HepG2 (cell line): ENCODE results near the gene MSI2. TPM values are rescaled to one million over a fixed set of nuclear protein-coding genes. Genes with fewer than 3 reads are reported as not detected.

ENCODE experiments used
- ATAC-seq: fragments of 200-7000 bp; cut with Tn5 transposase; 3 replicates; pipeline ENCODE4 v1.9.1; 2020; ENCODE audit warnings: mild to moderate bottlenecking, moderate library complexity
- BruUV-seq: library from RNA; stranded (reverse); fragments of 400-500 nt; replicated peaks from 2 replicates; lab custom pipeline; 2021; lab: Mats Ljungman, UMichigan
- CTCF ChIA-PET: fragments of 300-600 bp; formaldehyde crosslinking; extraction: SDS; loops from one replicate; lab custom pipeline; 2021; ENCODE audit warnings: low total read pairs, inconsistent platforms, low intra/inter-chr PET ratio; lab: Yijun Ruan, JAX
- POLR2A ChIA-PET: fragments of 350-600 bp; sonication (Branson Sonifier 250); formaldehyde crosslinking; loops from one replicate; lab custom pipeline; 2020; ENCODE audit warnings: antibody characterized with exemption, inconsistent platforms; lab: Yijun Ruan, JAX
- DNase-seq: peaks from one replicate; pipeline ENCODE4 v3.0.0-alpha.2; 2015; ENCODE audit warnings: low spot score
- FAIRE-seq: peaks from 3 replicates; lab custom pipeline; 2011; peaks lifted over from hg19 to GRCh38; lab: Jason Lieb, UNC
- H2AFZ ChIP-seq: one replicate; pipeline ENCODE4 v1.6.1; 2011; ENCODE audit warnings: low read length, inconsistent platforms
- H3K27ac ChIP-seq: fragments of 300-600 bp; 3 replicates; pipeline ENCODE4 v1.8.0; 2011; ENCODE audit warnings: mixed run types, mild to moderate bottlenecking, mixed read lengths, low read length, inconsistent platforms; ENCODE audit not compliant: insufficient read depth; ENCODE audit errors: extremely low read length
- H3K27me3 ChIP-seq, 2 experiments: fragments of 200-600 bp in 1 of 2; 2 replicates in 1 of 2; 3 replicates in 1 of 2; pipeline versions ENCODE4 v1.6.0 to v1.8.0; 2011; ENCODE audit warnings: low read length in 2 of 2, mild to moderate bottlenecking in 2 of 2, moderate library complexity in 2 of 2, inconsistent platforms in 1 of 2; ENCODE audit not compliant: insufficient read depth in 2 of 2, control insufficient read depth in 1 of 2
- H3K36me3 ChIP-seq, 2 experiments: fragments of 200-600 bp in 1 of 2; replicated peaks in 1 of 2; 2 replicates in 1 of 2; 3 replicates in 1 of 2; pipeline versions ENCODE4 v1.5.1 to v1.8.0; 2011; ENCODE audit warnings: low read length in 2 of 2, inconsistent platforms in 1 of 2; ENCODE audit not compliant: insufficient read depth in 2 of 2, control insufficient read depth in 1 of 2
- H3K4me1 ChIP-seq: 2 replicates; pipeline ENCODE4 v1.5.1; 2012; ENCODE audit warnings: low read length, inconsistent platforms; ENCODE audit not compliant: insufficient read depth
- H3K4me2 ChIP-seq: 2 replicates; pipeline ENCODE4 v1.6.0; 2011; ENCODE audit warnings: low read depth, low read length, inconsistent platforms
- H3K4me3 ChIP-seq, 3 experiments: fragments of 200-600 bp in 1 of 3; sonication (generic), shearing (Covaris generic) in 1 of 3; replicated peaks in 1 of 3; 2 replicates each; pipeline ENCODE4 v1.5.1; 2011 to 2016; ENCODE audit warnings: low read length in 3 of 3, inconsistent platforms in 2 of 3, low read depth in 2 of 3, mild to moderate bottlenecking in 2 of 3, control low read depth in 1 of 3, mixed read lengths in 1 of 3; ENCODE audit not compliant: insufficient read depth in 1 of 3
- H3K79me2 ChIP-seq: one replicate; pipeline ENCODE4 v1.6.1; 2011; ENCODE audit warnings: low read length, inconsistent platforms; ENCODE audit not compliant: insufficient read depth
- H3K9ac ChIP-seq: 2 replicates; pipeline ENCODE4 v1.6.0; 2011; ENCODE audit warnings: mild to moderate bottlenecking, low read depth, low read length, inconsistent platforms; ENCODE audit not compliant: insufficient read depth
- H3K9me3 ChIP-seq: 2 replicates; pipeline ENCODE4 v1.5.1; 2012; ENCODE audit warnings: mild to moderate bottlenecking, low read length
- H4K20me1 ChIP-seq: 2 replicates; pipeline ENCODE4 v1.6.0; 2011; ENCODE audit warnings: inconsistent platforms, mild to moderate bottlenecking, low read length, moderate library complexity; ENCODE audit not compliant: insufficient read depth
- ATM ChIP-seq: fragments of 450-650 bp; IDR thresholded peaks from 2 replicates; pipeline ENCODE4 v1.7.1; 2017; ENCODE audit warnings: mild to moderate bottlenecking, borderline replicate concordance
- ERF ChIP-seq: IDR thresholded peaks from 2 replicates; pipeline ENCODE4 v1.6.1; 2018; ENCODE audit warnings: missing biosample characterization, missing genetic modification reagents
- HES4 ChIP-seq: sonication (generic); formaldehyde crosslinking; IDR thresholded peaks from 2 replicates; pipeline ENCODE4 v1.9.0; 2021; ENCODE audit warnings: mild to moderate bottlenecking, missing genetic modification reagents, borderline replicate concordance
- HNF4G ChIP-seq, 2 experiments: sonication (generic) in 1 of 2; formaldehyde crosslinking in 1 of 2; IDR thresholded peaks; 2 replicates each; pipeline versions ENCODE4 v1.4.0 to v1.6.1; 2011 to 2020; ENCODE audit warnings: borderline replicate concordance in 2 of 2, low read depth in 2 of 2, mild to moderate bottlenecking in 2 of 2, low read length in 1 of 2, missing genetic modification reagents in 1 of 2, moderate library complexity in 1 of 2
- KAT7 ChIP-seq: IDR thresholded peaks from 2 replicates; pipeline ENCODE4 v1.6.1; 2018; ENCODE audit warnings: borderline replicate concordance, missing compliant biosample characterization
- ZIK1 ChIP-seq: sonication (generic); formaldehyde crosslinking; IDR thresholded peaks from 2 replicates; pipeline ENCODE4 v1.5.0; 2020; ENCODE audit warnings: mild to moderate bottlenecking, low read depth, missing genetic modification reagents, borderline replicate concordance
- ZNF232 ChIP-seq: sonication (generic); formaldehyde crosslinking; IDR thresholded peaks from 2 replicates; pipeline ENCODE4 v1.4.0; 2020; ENCODE audit warnings: missing genetic modification reagents, borderline replicate concordance
- ZNF749 ChIP-seq: sonication (generic); formaldehyde crosslinking; IDR thresholded peaks from 2 replicates; pipeline ENCODE4 v1.8.0; 2022; ENCODE audit warnings: mild to moderate bottlenecking, missing genetic modification reagents, moderate library complexity, borderline replicate concordance
- WGBS: methylation state at CpG from one replicate; pipeline ENCODE4 v1.1.6; 2017; ENCODE audit warnings: low lambda C conversion rate; 5-methylcytosine and 5-hydroxymethylcytosine counted together
- in situ Hi-C: cut with HindIII; loops from 2 replicates; pipeline ENCODE4 v1.10.0; 2017; ENCODE audit warnings: low pct_unique_long_range_greater_than_20kb; ENCODE audit not compliant: extremely low pct_ligation_motif_present
- intact Hi-C: fragments of 100-400 bp; cut with micrococcal nuclease; formaldehyde crosslinking; loops from one replicate; pipeline ENCODE4 v1.10.0; 2022; ENCODE audit not compliant: unreplicated experiment
- polyA plus RNA-seq, 8 experiments: library from polyadenylated mRNA; depleted of rRNA in 3 of 8; stranded (reverse) in 7 of 8; unstranded in 1 of 8; fragments of >200 nt; fragmentation: Illumina TruSeq in 4 of 8; extraction: Trizol in 4 of 8; gene quantifications; 2 replicates each; pipeline versions ENCODE4 v1.2.1 to v1.2.3, GENCODE V29; 2011 to 2016; ENCODE audit warnings: low read depth in 4 of 8, missing spikeins in 1 of 8, mixed read lengths in 1 of 8; ENCODE audit not compliant: insufficient read depth in 1 of 8
- total RNA-seq, 5 experiments: library from RNA; depleted of rRNA; stranded (reverse); fragments of >200 nt; fragmentation: Illumina TruSeq; extraction: Trizol; gene quantifications; 2 replicates each; pipeline ENCODE4 v1.2.3, GENCODE V29; 2016; ENCODE audit warnings: low read depth in 1 of 5
- TF ChIP-seq, protein P1 (sequence below): sonication (generic); formaldehyde crosslinking; IDR thresholded peaks from 2 replicates; pipeline ENCODE4 v1.4.0; 2020; ENCODE audit warnings: low read depth, mild to moderate bottlenecking, missing genetic modification reagents
- TF ChIP-seq, protein P2 (sequence below): sonication (generic); formaldehyde crosslinking; IDR thresholded peaks from 2 replicates; pipeline ENCODE4 v1.5.0; 2020; ENCODE audit warnings: mild to moderate bottlenecking, missing genetic modification reagents
- TF ChIP-seq, protein P3 (sequence below): conservative IDR thresholded peaks from 2 replicates; pipeline ENCODE4 v1.6.1; 2018; ENCODE audit warnings: missing genetic modification reagents
- TF ChIP-seq, protein P4 (sequence below): sonication (generic); formaldehyde crosslinking; IDR thresholded peaks from 2 replicates; pipeline ENCODE4 v1.4.0; 2020; ENCODE audit warnings: mild to moderate bottlenecking, missing genetic modification reagents

The MSI2 gene
- total and polyA plus RNA-seq, 2 of the 13 experiments (the other 11 are each of a cell fraction or from before 2014, with no cell fraction given): 77.5 to 78.4 TPM

DNA sequence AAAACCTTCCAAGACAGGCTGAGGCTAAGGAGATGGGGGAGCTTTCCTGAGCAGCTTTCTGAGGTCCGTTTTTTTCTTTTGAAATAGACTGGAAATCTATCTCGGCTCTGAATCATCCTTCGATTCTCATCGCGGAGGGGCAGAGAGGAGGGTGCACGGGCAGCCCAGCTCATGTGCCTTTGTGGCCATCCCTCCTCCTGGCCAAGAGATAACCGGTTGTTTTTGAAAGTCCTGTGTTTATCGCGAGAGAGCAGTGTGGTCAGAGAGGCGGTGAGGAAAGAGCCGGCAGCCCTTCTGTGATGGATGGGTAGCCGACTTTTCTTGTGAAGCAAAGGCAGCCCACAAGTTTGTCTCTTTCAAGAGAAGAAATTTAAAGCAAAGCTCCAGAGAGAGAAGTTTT is 297.2 kb downstream of the MSI2 start:
- intact Hi-C loops: no loop called here
- Histone ChIP-seq H3K27me3 (no peaks in the 10 kb centered on the region), H4K20me1 (no peaks in the 10 kb centered on the region), H3K79me2 (peaks cover 7% of the 10 kb centered on the region), H3K4me2 (no peak overlapping the region), H3K4me3 (no peak overlapping the region), H3K9me3 (no peaks in the 10 kb centered on the region), H2AFZ (no peak overlapping the region), H3K9ac (no peak overlapping the region), H3K36me3 (peaks cover 3 to 20% of the 10 kb centered on the region in 2 experiments; a peak in 4 of 5 replicates), H3K27ac (no peak overlapping the region), H3K4me1 (peaks cover 73% of the 10 kb centered on the region)
- ATAC-seq (no peak), DNase-seq (no peak), FAIRE-seq (no peak)
- in situ Hi-C loops: no loop called here
- 96% methylated on average over 12 of the region's 12 CpGs for WGBS
- no TSS peak for BruUV-seq
- ChIA-PET POLR2A (interaction anchor here (1.1 to 2.5 kb wide), 4 partner anchors 8 to 36 kb away, joined by 3 to 9 read pairs (median 6); no protein-coding TSS in a partner anchor), CTCF (no interaction called here)
- TF ChIP-seq ZNF232 (CRISPR knock-in tag) (no peak), HNF4G (IDR thresholded peaks at IDR 0.05; ENCODE audit: borderline replicate concordance, low read depth, low read length) (no peak), HNF4G (CRISPR knock-in tag; IDR thresholded peaks at IDR 0.05; ENCODE audit: borderline replicate concordance, low read depth) (no peak), ERF (CRISPR knock-in tag) (no peak), KAT7 (CRISPR knock-in tag) (no peak), HES4 (CRISPR knock-in tag) (no peak), ZIK1 (CRISPR knock-in tag) (no peak), ATM (no peak), ZNF749 (no peak)
- TF ChIP-seq, protein P1, sequence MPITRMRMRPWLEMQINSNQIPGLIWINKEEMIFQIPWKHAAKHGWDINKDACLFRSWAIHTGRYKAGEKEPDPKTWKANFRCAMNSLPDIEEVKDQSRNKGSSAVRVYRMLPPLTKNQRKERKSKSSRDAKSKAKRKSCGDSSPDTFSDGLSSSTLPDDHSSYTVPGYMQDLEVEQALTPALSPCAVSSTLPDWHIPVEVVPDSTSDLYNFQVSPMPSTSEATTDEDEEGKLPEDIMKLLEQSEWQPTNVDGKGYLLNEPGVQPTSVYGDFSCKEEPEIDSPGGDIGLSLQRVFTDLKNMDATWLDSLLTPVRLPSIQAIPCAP (CRISPR knock-in tag): no peak
- TF ChIP-seq, protein P2, sequence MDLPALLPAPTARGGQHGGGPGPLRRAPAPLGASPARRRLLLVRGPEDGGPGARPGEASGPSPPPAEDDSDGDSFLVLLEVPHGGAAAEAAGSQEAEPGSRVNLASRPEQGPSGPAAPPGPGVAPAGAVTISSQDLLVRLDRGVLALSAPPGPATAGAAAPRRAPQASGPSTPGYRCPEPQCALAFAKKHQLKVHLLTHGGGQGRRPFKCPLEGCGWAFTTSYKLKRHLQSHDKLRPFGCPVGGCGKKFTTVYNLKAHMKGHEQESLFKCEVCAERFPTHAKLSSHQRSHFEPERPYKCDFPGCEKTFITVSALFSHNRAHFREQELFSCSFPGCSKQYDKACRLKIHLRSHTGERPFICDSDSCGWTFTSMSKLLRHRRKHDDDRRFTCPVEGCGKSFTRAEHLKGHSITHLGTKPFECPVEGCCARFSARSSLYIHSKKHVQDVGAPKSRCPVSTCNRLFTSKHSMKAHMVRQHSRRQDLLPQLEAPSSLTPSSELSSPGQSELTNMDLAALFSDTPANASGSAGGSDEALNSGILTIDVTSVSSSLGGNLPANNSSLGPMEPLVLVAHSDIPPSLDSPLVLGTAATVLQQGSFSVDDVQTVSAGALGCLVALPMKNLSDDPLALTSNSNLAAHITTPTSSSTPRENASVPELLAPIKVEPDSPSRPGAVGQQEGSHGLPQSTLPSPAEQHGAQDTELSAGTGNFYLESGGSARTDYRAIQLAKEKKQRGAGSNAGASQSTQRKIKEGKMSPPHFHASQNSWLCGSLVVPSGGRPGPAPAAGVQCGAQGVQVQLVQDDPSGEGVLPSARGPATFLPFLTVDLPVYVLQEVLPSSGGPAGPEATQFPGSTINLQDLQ (CRISPR knock-in tag): no peak
- TF ChIP-seq, protein P3, sequence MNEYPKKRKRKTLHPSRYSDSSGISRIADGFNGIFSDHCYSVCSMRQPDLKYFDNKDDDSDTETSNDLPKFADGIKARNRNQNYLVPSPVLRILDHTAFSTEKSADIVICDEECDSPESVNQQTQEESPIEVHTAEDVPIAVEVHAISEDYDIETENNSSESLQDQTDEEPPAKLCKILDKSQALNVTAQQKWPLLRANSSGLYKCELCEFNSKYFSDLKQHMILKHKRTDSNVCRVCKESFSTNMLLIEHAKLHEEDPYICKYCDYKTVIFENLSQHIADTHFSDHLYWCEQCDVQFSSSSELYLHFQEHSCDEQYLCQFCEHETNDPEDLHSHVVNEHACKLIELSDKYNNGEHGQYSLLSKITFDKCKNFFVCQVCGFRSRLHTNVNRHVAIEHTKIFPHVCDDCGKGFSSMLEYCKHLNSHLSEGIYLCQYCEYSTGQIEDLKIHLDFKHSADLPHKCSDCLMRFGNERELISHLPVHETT (CRISPR knock-in tag): no peak
- TF ChIP-seq, protein P4, sequence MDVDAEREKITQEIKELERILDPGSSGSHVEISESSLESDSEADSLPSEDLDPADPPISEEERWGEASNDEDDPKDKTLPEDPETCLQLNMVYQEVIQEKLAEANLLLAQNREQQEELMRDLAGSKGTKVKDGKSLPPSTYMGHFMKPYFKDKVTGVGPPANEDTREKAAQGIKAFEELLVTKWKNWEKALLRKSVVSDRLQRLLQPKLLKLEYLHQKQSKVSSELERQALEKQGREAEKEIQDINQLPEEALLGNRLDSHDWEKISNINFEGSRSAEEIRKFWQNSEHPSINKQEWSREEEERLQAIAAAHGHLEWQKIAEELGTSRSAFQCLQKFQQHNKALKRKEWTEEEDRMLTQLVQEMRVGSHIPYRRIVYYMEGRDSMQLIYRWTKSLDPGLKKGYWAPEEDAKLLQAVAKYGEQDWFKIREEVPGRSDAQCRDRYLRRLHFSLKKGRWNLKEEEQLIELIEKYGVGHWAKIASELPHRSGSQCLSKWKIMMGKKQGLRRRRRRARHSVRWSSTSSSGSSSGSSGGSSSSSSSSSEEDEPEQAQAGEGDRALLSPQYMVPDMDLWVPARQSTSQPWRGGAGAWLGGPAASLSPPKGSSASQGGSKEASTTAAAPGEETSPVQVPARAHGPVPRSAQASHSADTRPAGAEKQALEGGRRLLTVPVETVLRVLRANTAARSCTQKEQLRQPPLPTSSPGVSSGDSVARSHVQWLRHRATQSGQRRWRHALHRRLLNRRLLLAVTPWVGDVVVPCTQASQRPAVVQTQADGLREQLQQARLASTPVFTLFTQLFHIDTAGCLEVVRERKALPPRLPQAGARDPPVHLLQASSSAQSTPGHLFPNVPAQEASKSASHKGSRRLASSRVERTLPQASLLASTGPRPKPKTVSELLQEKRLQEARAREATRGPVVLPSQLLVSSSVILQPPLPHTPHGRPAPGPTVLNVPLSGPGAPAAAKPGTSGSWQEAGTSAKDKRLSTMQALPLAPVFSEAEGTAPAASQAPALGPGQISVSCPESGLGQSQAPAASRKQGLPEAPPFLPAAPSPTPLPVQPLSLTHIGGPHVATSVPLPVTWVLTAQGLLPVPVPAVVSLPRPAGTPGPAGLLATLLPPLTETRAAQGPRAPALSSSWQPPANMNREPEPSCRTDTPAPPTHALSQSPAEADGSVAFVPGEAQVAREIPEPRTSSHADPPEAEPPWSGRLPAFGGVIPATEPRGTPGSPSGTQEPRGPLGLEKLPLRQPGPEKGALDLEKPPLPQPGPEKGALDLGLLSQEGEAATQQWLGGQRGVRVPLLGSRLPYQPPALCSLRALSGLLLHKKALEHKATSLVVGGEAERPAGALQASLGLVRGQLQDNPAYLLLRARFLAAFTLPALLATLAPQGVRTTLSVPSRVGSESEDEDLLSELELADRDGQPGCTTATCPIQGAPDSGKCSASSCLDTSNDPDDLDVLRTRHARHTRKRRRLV (CRISPR knock-in tag): no peak
